Mononuclear cell (primary cell): Measurements from ENCODE around the gene CFH. TPM values are rescaled to one million over a fixed set of nuclear protein-coding genes. Genes with fewer than 3 reads are reported as not detected.
"Not testable (repeated sequence)": the region's sequence is repeated elsewhere in the genome, so short reads cannot be mapped to it uniquely, and the experiment has no call there.

Experiments
- H3K27me3 ChIP-seq: 2 replicates; pipeline ENCODE4 v1.6.0; 2011; ENCODE audit warnings: low read length, control low read depth; ENCODE audit not compliant: insufficient read depth
- H3K4me1 ChIP-seq: 2 replicates; pipeline ENCODE4 v1.5.1; 2011; ENCODE audit warnings: mild to moderate bottlenecking, low read length, control low read depth; ENCODE audit not compliant: insufficient read depth
- H3K4me3 ChIP-seq: 2 replicates; pipeline ENCODE4 v1.5.1; 2011; ENCODE audit warnings: mild to moderate bottlenecking, low read length, moderate library complexity
- H3K9me3 ChIP-seq: 2 replicates; pipeline ENCODE4 v1.5.1; 2011; ENCODE audit warnings: low read depth, mild to moderate bottlenecking, control low read depth, low read length
- total RNA-seq: library from RNA; depleted of rRNA; stranded (reverse); fragments of >200 nt; gene quantifications from one replicate; pipeline ENCODE4 v1.2.3, GENCODE V29; 2012

Gene CFH
- total RNA-seq, 1 donor, result 1.6 TPM

DNA sequence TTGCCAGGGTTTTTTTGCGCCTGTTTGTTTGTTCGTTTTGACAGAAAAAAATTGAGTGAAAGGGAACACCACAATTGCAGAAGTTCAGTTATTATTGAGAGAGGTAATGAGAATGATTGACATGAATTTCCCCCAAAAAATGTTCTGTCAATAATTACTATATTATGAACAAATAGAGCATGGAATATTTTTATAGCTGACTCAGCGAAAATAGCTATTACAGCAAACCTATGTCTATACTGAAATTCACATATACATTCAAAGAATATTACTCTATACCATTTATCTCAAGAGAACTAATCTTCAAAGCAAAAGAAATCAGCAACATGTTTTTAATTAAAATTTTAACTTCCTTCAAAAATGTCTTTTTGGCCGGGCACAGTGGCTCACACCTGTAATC, 118.0 kb downstream of the CFH start:
- H3K9me3 ChIP-seq, H3K4me1 ChIP-seq, H3K27me3 ChIP-seq, H3K4me3 ChIP-seq: not testable (repeated sequence)

DNA sequence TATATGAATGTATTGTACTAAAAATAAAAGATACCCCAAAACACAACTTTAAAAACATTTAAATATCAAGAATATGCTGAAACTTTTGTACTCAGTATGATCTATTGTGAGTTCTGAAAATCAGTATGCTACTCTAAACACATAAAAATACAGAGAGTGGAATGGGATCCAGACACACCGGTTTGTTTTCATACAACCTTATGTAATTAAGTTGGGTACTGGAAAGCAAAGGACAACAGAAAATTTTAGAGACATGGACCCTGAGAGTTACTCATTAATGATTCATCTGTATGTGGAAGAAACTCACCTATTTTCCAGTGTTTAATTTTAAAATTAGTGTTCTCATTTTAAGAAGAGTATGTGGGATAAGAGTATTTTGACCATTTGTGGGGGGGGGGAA, 121.9 kb downstream of the CFH start:
- H3K4me1 ChIP-seq, result no peaks in the 10 kb centered on the region
- H3K27me3 ChIP-seq, result no peaks in the 10 kb centered on the region
- no peak overlapping the region for H3K4me3 ChIP-seq
- H3K9me3 ChIP-seq, result no peaks in the 10 kb centered on the region

DNA sequence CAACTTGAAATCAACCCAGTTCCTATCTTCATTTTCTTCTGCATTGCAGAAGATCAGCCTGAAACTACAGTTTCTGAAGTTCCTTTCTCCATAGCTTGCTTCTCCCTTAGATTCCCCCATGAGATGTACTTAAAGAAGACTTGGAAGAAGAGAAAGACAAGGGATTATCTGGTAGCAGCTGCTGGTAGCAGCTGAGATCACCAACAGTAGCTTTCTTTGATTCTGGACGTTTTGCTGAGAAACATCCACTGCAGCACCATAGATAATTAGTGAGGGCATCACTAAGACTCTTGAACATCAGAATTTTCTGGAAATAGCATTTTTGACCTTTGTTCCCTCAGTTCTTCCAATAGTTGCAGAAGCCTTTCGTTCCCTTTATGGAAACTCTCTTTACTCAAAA, 122.3 kb downstream of the CFH start:
- no peaks in the 10 kb centered on the region for H3K9me3 ChIP-seq
- H3K27me3 ChIP-seq, result no peaks in the 10 kb centered on the region
- no peak overlapping the region for H3K4me3 ChIP-seq
- no peaks in the 10 kb centered on the region for H3K4me1 ChIP-seq

DNA sequence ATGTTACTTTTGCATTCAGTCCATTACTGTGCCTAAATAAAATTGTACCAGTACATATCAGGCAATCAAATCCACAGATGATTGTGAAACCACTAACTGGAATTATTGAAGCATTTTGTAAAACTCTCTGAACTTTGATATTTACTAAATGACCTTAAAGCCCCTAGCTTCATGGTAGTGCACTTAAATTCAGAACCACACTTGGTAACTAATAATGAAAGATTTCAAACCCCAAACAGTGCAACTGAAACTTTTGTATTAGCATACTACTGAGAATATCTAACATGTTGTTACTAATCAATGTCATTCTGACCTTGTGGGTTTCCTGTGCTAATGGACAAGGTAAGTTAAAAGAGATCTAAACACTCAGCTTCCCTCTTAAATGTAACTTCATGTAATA, 122.8 kb downstream of the CFH start, which contains the start of gene CFHR3:
CFHR3 (plus strand) TSS at position 238 of the 400 bp plus-strand sequence; CDS start at position 285, 47 bp downstream.
- no peak within 1 kb of the TSS for H3K4me3 ChIP-seq
- no peaks in the 10 kb centered on the region for H3K27me3 ChIP-seq
- H3K4me1 ChIP-seq, result no peaks in the 10 kb centered on the region
- H3K9me3 ChIP-seq, result no peaks in the 10 kb centered on the region

DNA sequence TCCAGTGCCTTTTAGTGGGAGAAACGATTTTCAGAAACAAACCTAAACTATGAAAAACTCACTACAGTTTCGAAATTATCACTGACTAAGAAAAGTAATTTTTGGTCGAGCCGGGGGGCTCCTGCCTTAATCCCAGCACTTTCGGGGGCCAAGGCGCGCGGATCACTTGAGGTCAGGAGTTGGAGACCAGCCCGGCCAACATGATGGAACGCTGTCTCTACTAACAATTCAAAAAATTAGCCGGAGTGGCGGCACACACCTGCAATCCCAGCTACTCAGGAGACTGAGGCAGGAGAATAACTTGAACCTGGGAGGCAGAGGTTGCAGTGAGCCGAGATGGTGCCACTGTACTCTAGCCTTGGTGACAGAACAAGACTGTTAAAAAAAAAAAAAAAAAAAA, 125.8 kb downstream of the CFH start:
- Histone ChIP-seq H3K27me3 (no peaks in the 10 kb centered on the region), H3K4me3 (no peak overlapping the region), H3K4me1 (no peaks in the 10 kb centered on the region), H3K9me3 (no peaks in the 10 kb centered on the region)

DNA sequence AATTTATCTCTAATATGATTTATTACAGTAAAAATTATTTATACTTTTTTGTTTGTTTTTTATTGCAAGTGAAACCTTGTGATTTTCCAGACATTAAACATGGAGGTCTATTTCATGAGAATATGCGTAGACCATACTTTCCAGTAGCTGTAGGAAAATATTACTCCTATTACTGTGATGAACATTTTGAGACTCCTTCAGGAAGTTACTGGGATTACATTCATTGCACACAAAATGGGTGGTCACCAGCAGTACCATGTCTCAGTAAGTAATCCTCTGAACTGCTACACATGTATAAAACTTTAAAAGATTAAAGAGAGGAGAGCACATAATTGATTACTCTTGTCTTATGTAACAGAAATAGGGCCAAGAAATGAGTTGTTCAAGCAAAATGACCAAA, 127.2 kb downstream of the CFH start:
- no peaks in the 10 kb centered on the region for H3K27me3 ChIP-seq
- no peaks in the 10 kb centered on the region for H3K9me3 ChIP-seq
- H3K4me3 ChIP-seq, result no peak overlapping the region

DNA sequence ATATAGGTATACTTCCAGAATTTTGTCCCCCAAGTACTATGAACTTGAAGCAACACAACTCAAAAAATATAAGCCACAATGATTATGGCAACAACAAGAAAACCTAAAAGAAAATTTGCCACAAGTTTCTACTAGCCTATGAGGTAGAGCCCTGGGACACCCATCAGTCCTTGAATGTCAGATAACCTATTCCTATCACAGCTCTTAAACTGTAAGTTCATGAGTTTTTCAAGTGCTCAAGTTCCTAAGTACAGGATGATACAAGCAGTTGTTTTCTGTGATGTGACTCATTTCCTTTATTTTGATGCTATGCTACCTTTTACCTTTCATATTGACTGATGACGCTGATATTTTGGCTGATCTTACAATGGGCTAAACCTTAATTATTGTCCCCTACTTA, 139.4 kb downstream of the CFH start:
- not testable (repeated sequence) for H3K27me3 ChIP-seq, H3K4me3 ChIP-seq, H3K9me3 ChIP-seq, H3K4me1 ChIP-seq

More for the DNA sequence above, 127.2 kb downstream of the CFH start:
- H3K4me1 ChIP-seq, result no peaks in the 10 kb centered on the region

DNA sequence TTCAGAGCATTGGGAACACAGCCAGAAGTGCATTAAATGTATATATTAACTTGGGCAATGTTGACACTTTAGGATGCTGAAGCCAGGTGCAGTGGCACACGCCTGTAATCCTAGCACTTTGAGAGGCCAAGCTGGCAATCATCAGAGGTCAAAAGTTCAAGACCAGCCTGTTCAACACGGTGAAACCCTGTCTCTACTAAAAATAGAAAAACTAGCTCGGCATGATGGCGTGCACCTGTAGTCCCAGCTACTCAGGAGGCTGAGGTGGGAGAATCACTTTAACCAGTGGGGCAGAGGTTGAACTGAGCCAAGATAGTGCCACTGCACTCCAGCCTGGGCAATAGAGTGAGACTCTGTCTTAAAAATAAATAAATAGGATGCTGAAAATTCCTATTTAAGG, 142.3 kb downstream of the CFH start:
- not testable (repeated sequence) for H3K9me3 ChIP-seq, H3K4me1 ChIP-seq, H3K27me3 ChIP-seq, H3K4me3 ChIP-seq

Other genes starting within 250 kb of the CFH start
- gene KCNT2, start 43.6 kb upstream of the CFH start, total RNA-seq, result 0.21 TPM
- gene CFHR3, start 122.8 kb downstream of the CFH start, total RNA-seq, result not detected
- gene CFHR1, start 167.7 kb downstream of the CFH start, total RNA-seq, result not detected
- gene CFHR4, start 236.0 kb downstream of the CFH start, total RNA-seq, result not detected